Activated naive CD8-positive, alpha-beta T cell treated with anti-CD3 and anti-CD28 coated beads, Interleukin-2, amount 10 ng/mL, durations not matched to agents 7 days and 5 days (primary cell): ENCODE results near the gene MEX3D. TPM values are rescaled to one million over a fixed set of nuclear protein-coding genes. Genes with fewer than 3 reads are reported as not detected.
"Not testable (repeated sequence)": the region's sequence is repeated elsewhere in the genome, so short reads cannot be mapped to it uniquely, and the experiment has no call there.

Experiments
- ATAC-seq: fragments of 150-1000 bp; cut with Tn5 transposase; one replicate; pipeline ENCODE4 v1.10.0; 2021; ENCODE audit warnings: low read depth, moderate library complexity
- POLR2A ChIA-PET: fragments of 350-600 bp; sonication (Branson Sonifier 250); formaldehyde crosslinking; loops from one replicate; lab custom pipeline; 2021; ENCODE audit warnings: antibody characterized with exemption; lab: Charles Lee
- DNase-seq: peaks from one replicate; pipeline ENCODE4 v3.0.0; 2021
- H3K27ac Mint-ChIP-seq: one replicate; pipeline ENCODE4 v1.8.0; 2022; ENCODE audit warnings: mild to moderate bottlenecking, mixed read lengths
- H3K27me3 Mint-ChIP-seq: one replicate; pipeline ENCODE4 v1.8.0; 2022; ENCODE audit warnings: mild to moderate bottlenecking, moderate library complexity, mixed read lengths
- H3K36me3 Mint-ChIP-seq: one replicate; pipeline ENCODE4 v1.8.0; 2021; ENCODE audit warnings: mild to moderate bottlenecking, mixed read lengths
- H3K4me1 Mint-ChIP-seq: one replicate; pipeline ENCODE4 v1.8.0; 2021; ENCODE audit warnings: mixed read lengths
- H3K4me3 Mint-ChIP-seq: one replicate; pipeline ENCODE4 v1.8.0; 2022; ENCODE audit warnings: mild to moderate bottlenecking, moderate library complexity, mixed read lengths
- H3K9me3 Mint-ChIP-seq: one replicate; pipeline ENCODE4 v1.8.0; 2021; ENCODE audit warnings: mixed read lengths
- total RNA-seq, 2 experiments: library from RNA; stranded (reverse); gene quantifications; one replicate each; pipeline ENCODE4 v1.2.3, GENCODE V29; 2021

Gene MEX3D
- total RNA-seq, 2 experiments from 2014 or later: 7.0 to 7.8 TPM

GRCh38 chr19:1535699-1536098, 32.4 kb downstream of the MEX3D start:
- H3K4me3 Mint-ChIP-seq, POLR2A ChIA-PET, H3K9me3 Mint-ChIP-seq, H3K27me3 Mint-ChIP-seq, H3K4me1 Mint-ChIP-seq, ATAC-seq, H3K36me3 Mint-ChIP-seq, DNase-seq, H3K27ac Mint-ChIP-seq: not testable (repeated sequence)

DNA sequence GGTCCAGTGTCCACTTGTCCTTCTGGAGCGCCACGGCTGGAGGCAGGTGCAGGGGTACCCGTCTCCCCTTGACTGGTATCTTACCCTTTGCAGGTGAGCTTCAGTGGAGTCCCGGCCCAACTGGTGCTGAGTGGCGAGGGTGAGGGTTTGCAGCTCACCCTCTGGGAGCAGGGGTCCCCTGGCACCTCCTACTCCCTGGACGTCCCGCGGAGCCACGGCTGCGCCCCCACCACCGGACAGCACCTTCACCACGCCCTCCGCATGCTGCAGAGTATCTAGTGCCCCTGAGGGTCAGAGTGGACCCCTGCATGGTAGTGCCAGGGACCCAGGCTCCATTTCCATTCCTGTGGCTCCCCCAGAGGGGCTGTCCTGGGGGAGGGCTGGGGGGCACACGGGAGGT, 33.2 kb downstream of the MEX3D start:
- no peak for DNase-seq
- Mint-ChIP-seq H3K4me3 (no peak overlapping the region), H3K4me1 (no peaks in the 10 kb centered on the region), H3K27ac (no peak overlapping the region), H3K27me3 (no peaks in the 10 kb centered on the region), H3K36me3 (no peaks in the 10 kb centered on the region), H3K9me3 (no peaks in the 10 kb centered on the region)
- ATAC-seq: no peak
- POLR2A ChIA-PET: no interaction called here

DNA sequence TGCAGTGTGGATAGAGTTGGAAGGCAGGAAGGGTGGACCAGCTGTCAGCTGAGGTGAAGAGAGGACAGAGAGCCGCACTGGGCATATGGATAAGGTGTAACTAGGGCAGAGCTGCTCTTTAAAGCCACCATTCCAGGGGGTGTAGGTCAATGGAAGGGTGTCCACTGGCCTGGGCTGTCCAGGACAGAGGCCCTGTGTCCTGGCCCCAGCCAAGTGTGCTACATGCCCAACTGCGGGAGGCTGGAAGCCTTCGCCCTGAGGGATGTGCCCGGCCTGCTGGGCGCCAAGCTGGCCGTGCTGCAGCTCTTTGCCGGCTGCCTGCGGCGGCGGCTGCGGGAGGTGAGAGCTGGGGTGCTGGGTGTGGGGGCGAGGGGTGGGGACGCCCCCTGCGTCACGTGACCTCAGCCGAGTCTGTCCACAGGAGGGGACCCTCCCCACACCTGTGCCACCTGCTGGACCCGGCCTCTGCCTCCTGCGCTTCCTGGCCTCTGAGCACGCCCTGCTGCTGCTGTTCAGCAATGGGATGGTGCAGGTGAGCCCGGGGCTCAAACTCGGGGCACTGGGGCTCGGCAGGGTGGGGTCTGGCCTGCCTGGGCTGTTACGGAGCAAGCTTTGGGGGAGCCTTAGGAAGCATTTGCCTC, 34.5 kb downstream of the MEX3D start:
- Mint-ChIP-seq H3K27ac (no peak overlapping the region), H3K36me3 (no peaks in the 10 kb centered on the region), H3K4me3 (no peak overlapping the region), H3K27me3 (no peaks in the 10 kb centered on the region), H3K4me1 (no peaks in the 10 kb centered on the region), H3K9me3 (no peaks in the 10 kb centered on the region)
- POLR2A ChIA-PET: no interaction called here
- no peak for ATAC-seq
- no peak for DNase-seq

DNA sequence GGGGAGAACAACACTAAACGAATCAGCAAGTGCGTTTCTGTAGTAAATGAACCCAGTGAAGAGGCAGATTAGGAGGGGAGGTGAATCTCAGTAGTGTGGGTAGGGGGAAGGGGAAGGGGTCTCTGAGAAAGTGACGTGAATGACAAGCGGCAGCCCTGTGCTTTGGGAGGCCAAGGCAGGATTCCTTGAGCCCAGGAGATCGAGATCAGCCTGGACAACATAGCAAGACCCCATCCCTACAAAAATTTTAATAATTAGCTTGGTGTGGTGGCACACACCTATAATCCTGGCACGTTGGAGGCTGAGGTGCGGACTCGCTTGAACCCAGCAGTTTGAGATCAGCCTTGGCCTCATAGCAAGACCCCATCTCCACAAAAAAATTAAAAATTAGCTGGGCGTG, 36.1 kb downstream of the MEX3D start:
- Mint-ChIP-seq H3K27ac (no peak overlapping the region), H3K4me3 (no peak overlapping the region), H3K9me3 (no peaks in the 10 kb centered on the region), H3K4me1 (no peaks in the 10 kb centered on the region), H3K27me3 (peaks cover 3% of the 10 kb centered on the region), H3K36me3 (no peaks in the 10 kb centered on the region)
- POLR2A ChIA-PET: no interaction called here
- DNase-seq (no peak), ATAC-seq (no peak)

DNA sequence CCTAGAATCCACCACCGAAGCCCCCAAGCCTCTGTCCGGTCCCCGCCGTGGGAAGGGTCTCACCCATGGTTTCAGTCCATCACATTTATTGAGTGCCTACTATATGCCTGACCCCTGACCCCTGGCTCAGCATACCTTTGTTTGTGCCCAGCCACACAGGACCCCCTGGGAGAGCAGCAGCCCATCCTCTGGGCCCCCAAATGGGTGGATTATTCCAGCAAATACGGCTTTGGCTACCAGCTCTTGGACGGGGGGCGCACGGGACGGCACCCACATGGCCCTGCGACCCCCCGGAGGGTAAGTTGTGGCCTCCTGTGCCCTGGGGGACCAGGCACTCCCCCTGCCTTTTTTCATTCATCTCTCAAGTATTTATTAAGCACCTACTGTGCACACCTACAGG, 36.5 kb downstream of the MEX3D start:
- H3K27ac Mint-ChIP-seq: no peak overlapping the region

GRCh38 chr19:1530856-1531255, 37.3 kb downstream of the MEX3D start:
- H3K36me3 Mint-ChIP-seq, H3K4me3 Mint-ChIP-seq, H3K4me1 Mint-ChIP-seq: not testable (repeated sequence)

More for the DNA sequence above, 36.5 kb downstream of the MEX3D start:
- ATAC-seq: no peak
- Mint-ChIP-seq H3K36me3 (no peaks in the 10 kb centered on the region), H3K9me3 (no peaks in the 10 kb centered on the region), H3K4me1 (no peaks in the 10 kb centered on the region), H3K27me3 (peaks cover 3% of the 10 kb centered on the region), H3K4me3 (no peak overlapping the region)
- DNase-seq: no peak
- POLR2A ChIA-PET: no interaction called here

GRCh38 chr19:1529430-1529816, 38.7 kb downstream of the MEX3D start:
- Mint-ChIP-seq H3K36me3 (no peaks in the 10 kb centered on the region), H3K27ac (no peak overlapping the region), H3K9me3 (no peaks in the 10 kb centered on the region), H3K4me3 (no peak overlapping the region), H3K4me1 (peaks cover 3% of the 10 kb centered on the region), H3K27me3 (peaks cover 12% of the 10 kb centered on the region)
- POLR2A ChIA-PET: no interaction called here
- DNase-seq: no peak
- ATAC-seq: no peak

More at GRCh38 chr19:1530856-1531255, 37.3 kb downstream of the MEX3D start:
- H3K9me3 Mint-ChIP-seq, H3K27ac Mint-ChIP-seq, H3K27me3 Mint-ChIP-seq, ATAC-seq, POLR2A ChIA-PET, DNase-seq: not testable (repeated sequence)

DNA sequence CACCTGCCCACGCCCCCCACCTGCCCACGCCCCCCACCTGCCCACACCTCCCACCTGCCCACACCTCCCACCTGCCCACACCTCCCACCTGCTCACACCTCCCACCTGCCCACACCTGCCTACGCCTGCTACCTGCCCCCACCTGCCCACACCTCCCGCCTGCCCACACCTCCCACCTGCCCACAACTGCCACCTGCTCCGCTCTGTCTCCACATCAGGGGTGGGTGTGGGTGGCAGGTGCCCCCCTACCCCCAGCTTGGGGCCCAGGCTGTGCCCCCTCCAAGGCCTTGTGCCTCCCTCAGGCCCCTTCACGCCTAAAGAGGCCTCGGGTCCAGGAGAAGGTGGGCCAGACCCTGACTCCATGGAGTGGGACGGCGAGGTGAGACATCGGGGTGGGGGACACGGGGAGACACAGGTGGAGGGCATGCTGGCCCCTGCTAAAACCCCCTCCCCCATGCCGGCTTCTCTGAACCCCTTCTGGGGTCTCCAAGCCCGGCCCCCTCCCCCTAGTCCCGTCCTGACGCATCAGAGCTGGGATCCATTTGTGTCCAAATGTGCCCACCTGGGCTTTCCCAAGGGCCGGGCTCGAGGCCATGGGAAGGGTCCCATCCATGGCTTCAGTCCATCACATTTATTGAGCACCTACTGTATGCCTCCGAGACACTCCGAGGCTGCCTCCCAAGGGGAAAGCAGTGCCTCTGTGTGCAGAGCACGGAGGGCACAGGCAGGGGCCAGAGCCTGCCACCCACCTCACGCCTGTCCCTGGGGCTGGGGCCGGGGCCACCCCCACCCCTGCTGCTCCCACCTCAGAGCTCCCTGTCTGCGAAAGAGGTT, 39.3 kb downstream of the MEX3D start:
- Mint-ChIP-seq H3K9me3 (no peaks in the 10 kb centered on the region), H3K4me1 (peaks cover 4% of the 10 kb centered on the region), H3K27ac (no peak overlapping the region), H3K4me3 (no peak overlapping the region), H3K27me3 (peaks cover 14% of the 10 kb centered on the region), H3K36me3 (no peaks in the 10 kb centered on the region)
- POLR2A ChIA-PET: no interaction called here
- DNase-seq (no peak), ATAC-seq (no peak)

DNA sequence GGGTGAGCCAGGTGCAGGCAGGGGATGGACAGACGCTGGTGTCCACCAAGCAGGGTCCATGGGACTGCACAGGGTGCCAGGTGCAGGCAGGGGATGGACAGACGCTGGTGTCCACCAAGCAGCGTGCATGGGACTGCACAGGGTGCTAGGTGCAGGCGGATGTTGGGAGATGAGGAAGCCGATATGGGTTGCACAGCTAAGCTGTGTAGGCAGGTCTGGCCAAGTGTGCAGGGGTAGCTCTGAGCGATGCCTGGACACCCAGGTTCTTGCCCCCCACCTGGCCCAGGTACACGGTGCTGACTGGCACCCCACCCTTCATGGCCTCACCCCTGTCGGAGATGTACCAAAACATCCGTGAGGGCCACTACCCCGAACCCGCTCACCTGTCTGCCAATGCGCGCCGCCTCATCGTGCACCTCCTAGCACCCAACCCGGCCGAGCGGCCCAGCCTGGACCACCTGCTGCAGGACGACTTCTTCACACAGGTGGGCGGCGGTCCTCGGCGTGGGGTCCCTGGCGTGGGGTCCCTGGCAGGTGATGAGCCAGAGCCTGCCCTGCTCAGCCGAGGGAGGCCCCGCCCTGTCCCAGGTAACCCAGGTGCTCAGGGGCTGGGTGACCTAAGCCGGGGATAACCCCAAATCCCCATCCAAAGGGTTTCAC, 40.3 kb downstream of the MEX3D start:
- H3K27ac Mint-ChIP-seq: no peak overlapping the region
- peaks cover 4% of the 10 kb centered on the region for H3K4me1 Mint-ChIP-seq
- no peaks in the 10 kb centered on the region for H3K36me3 Mint-ChIP-seq
- DNase-seq (no peak), ATAC-seq (no peak)
- H3K4me3 Mint-ChIP-seq: no peak overlapping the region
- POLR2A ChIA-PET: no interaction called here
- no peaks in the 10 kb centered on the region for H3K9me3 Mint-ChIP-seq
- H3K27me3 Mint-ChIP-seq: peaks cover 21% of the 10 kb centered on the region

DNA sequence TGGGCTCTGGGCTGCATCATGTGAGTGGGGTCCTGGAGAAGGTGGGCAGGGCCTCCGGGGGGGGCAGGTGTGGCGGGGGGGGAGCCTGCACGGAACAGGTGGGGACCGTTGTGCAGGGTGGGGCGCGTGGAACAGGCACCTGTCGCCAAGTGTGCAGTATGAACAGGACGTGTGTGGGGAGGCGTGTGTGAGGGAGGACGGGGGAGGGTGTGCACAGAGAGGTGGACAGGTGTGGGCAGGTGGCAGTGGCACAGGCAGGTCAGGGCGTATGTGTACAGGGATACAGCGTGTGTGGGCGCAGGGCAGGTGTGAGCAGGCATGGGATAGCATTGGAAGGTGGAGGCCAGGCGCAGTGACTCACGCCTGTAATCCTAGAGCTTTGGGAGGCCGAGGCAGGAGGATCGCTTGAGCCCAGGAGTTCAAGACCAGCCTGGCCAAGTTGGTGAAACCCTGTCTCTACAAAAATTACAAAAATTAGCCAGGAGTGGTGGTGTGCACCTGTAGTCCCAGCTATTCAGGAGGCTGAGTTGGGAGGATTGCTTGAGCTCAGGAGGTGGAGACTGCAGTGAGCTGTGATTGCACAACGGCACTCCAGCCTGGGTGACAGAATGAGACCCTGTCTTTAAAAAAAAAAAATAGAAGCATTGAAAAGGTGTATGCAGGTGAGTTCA, 41.0 kb downstream of the MEX3D start:
- Mint-ChIP-seq H3K36me3 (no peaks in the 10 kb centered on the region), H3K4me1 (peaks cover 4% of the 10 kb centered on the region), H3K27me3 (peaks cover 23% of the 10 kb centered on the region), H3K27ac (no peak overlapping the region), H3K9me3 (no peaks in the 10 kb centered on the region), H3K4me3 (no peak overlapping the region)
- DNase-seq: no peak
- no peak for ATAC-seq
- POLR2A ChIA-PET: no interaction called here

DNA sequence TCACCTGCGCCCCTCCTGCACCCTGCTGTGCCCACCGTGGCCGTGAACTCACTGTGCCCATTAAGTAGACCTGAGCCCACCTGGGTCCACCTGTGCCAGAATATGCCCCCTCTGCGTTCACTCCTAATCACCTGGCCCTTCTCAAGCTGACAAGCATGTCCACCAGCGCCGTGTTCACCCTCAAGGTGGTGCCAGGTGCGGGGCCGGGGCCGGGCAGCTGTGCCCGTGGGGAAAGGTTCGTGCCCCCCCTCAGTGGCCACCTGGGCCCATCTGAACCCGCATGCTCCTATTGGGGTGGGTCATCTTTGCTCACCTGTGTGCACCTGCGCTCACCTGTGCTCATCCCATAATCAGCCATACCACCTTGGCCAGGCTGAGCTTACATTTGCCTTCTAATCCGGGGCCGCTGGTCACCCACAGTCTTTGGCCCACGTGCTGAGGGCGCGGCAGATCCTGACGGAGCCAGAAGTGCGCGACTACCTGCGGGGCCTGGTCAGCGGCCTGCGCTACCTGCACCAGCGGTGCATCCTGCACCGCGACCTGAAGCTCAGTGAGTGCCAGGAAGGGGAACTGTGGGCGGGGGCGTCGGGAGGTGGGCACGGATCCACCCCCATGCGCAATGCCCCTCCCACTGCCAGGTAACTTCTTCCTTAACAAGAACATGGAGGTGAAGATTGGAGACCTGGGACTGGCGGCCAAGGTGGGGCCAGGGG, 41.9 kb downstream of the MEX3D start:
- Mint-ChIP-seq H3K4me1 (peaks cover 4% of the 10 kb centered on the region), H3K4me3 (no peak overlapping the region), H3K27ac (no peak overlapping the region), H3K9me3 (no peaks in the 10 kb centered on the region), H3K36me3 (no peaks in the 10 kb centered on the region), H3K27me3 (peaks cover 23% of the 10 kb centered on the region)
- DNase-seq: no peak
- ATAC-seq: no peak
- POLR2A ChIA-PET: no interaction called here

- Mint-ChIP-seq H3K27me3 (peaks cover 23% of the 10 kb centered on the region), H3K4me1 (peaks cover 4% of the 10 kb centered on the region)
- no peak for ATAC-seq
These were observed 42.8 kb downstream of the MEX3D start for GRCh38 chr19:1525343-1525742.

GRCh38 chr19:1524972-1525325, 43.2 kb downstream of the MEX3D start:
- POLR2A ChIA-PET: no interaction called here
- Mint-ChIP-seq H3K27ac (no peak overlapping the region), H3K4me3 (no peak overlapping the region), H3K4me1 (peaks cover 4% of the 10 kb centered on the region), H3K36me3 (no peaks in the 10 kb centered on the region), H3K27me3 (peaks cover 23% of the 10 kb centered on the region), H3K9me3 (no peaks in the 10 kb centered on the region)
- DNase-seq (no peak), ATAC-seq (no peak)

More at GRCh38 chr19:1525343-1525742, 42.8 kb downstream of the MEX3D start:
- H3K9me3 Mint-ChIP-seq: no peaks in the 10 kb centered on the region
- H3K36me3 Mint-ChIP-seq: no peaks in the 10 kb centered on the region
- POLR2A ChIA-PET: no interaction called here
- no peak overlapping the region for H3K27ac Mint-ChIP-seq
- no peak for DNase-seq
- H3K4me3 Mint-ChIP-seq: no peak overlapping the region
